K562 (cell line): Measurements from ENCODE around the gene P2RY11.

Experiments
- DLX4 ChIP-seq: fragments of 250-450 bp; sonication (Bioruptor Pico); IDR thresholded peaks from 2 replicates; pipeline ENCODE4 v1.6.1; 2021; ENCODE audit warnings: mild to moderate bottlenecking
- ESRRA ChIP-seq: fragments of 450-650 bp; IDR thresholded peaks from 2 replicates; pipeline ENCODE4 v1.6.1; 2014; ENCODE audit warnings: low read depth, mild to moderate bottlenecking, moderate library complexity, borderline replicate concordance
- JUN ChIP-seq, 2 experiments: sonication (generic) in 1 of 2; formaldehyde crosslinking in 1 of 2; IDR thresholded peaks; 2 replicates each; pipeline versions ENCODE4 v1.6.1 to v1.8.0; 2012 to 2022; ENCODE audit warnings: borderline replicate concordance in 2 of 2, mild to moderate bottlenecking in 2 of 2, improper control_type of control experiment in 1 of 2, low read depth in 1 of 2, low read length in 1 of 2, missing genetic modification reagents in 1 of 2
- MAFK ChIP-seq: IDR thresholded peaks from 2 replicates; pipeline ENCODE4 v1.6.1; 2011; ENCODE audit warnings: low read length, improper control_type of control experiment
- MAX ChIP-seq: sonication (generic); formaldehyde crosslinking; IDR thresholded peaks from 2 replicates; pipeline ENCODE4 v1.9.0; 2022; ENCODE audit warnings: mild to moderate bottlenecking, missing genetic modification reagents
- POLR2A ChIP-seq: fragments of 450-650 bp; conservative IDR thresholded peaks from 2 replicates; pipeline ENCODE4 v1.6.1; 2016
- SETDB1 ChIP-seq: IDR thresholded peaks from one replicate; pipeline ENCODE4 v1.6.1; 2012; ENCODE audit warnings: low read length, control low read depth, inconsistent platforms
- SMAD1 ChIP-seq: fragments of 150-350 bp; IDR thresholded peaks from 2 replicates; pipeline ENCODE4 v1.6.1; 2014; ENCODE audit warnings: low read length, low read depth; ENCODE audit not compliant: partially characterized antibody
- SMARCA5 ChIP-seq: fragments of 450-650 bp; IDR thresholded peaks from 2 replicates; pipeline ENCODE4 v1.6.1; 2016
- YY1 ChIP-seq, 3 experiments: IDR thresholded peaks; 2 replicates each; pipeline ENCODE4 v1.6.1; 2011; ENCODE audit warnings: low read length in 2 of 3, mild to moderate bottlenecking in 2 of 3, moderate library complexity in 2 of 3, borderline replicate concordance in 1 of 3, control low read depth in 1 of 3, low read depth in 1 of 3; ENCODE audit not compliant: insufficient read depth in 3 of 3, insufficient replicate concordance in 2 of 3, control insufficient read depth in 1 of 3, insufficient read length in 1 of 3; ENCODE audit errors: extremely low read depth in 1 of 3
- ZNF232 ChIP-seq: sonication (generic); formaldehyde crosslinking; IDR thresholded peaks from 2 replicates; pipeline ENCODE4 v1.8.0; 2022; ENCODE audit warnings: mild to moderate bottlenecking, missing genetic modification reagents
- ZNF263 ChIP-seq: sonication (generic); formaldehyde crosslinking; IDR thresholded peaks from 2 replicates; pipeline ENCODE4 v1.8.0; 2022; ENCODE audit warnings: mild to moderate bottlenecking, missing genetic modification reagents, borderline replicate concordance
- TF ChIP-seq, protein P1 (sequence below): fragments of 450-650 bp; IDR thresholded peaks from 2 replicates; pipeline ENCODE4 v1.7.1; 2018; ENCODE audit warnings: mild to moderate bottlenecking, low read depth; ENCODE audit not compliant: partially characterized antibody
- TF ChIP-seq, protein P2 (sequence below): fragments of 250-450 bp; sonication (Bioruptor Pico); IDR thresholded peaks from 2 replicates; pipeline ENCODE4 v1.8.0; 2021; ENCODE audit warnings: moderate library complexity, mild to moderate bottlenecking, inconsistent platforms

DNA sequence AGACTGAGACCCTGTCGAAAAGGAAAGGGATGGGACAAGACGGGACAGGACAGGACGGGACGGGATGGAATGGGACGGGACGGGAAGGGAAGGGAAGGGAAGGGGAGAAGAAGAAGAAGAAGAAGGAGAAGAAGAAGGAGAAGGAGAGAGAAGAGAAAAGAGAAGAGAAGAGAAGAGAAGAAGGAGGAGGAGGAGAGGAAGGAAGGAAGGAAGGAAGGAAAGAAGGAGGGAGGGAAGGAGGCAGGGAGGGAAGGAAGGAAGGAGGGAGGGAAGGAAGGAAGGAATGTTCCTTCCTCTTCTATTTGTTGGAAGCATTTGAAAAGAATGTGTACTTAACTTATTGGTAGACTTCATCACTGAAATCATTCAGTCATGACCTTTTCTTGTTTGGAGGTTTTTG, 35.0 kb upstream of the P2RY11 start:
- TF ChIP-seq, protein P1, sequence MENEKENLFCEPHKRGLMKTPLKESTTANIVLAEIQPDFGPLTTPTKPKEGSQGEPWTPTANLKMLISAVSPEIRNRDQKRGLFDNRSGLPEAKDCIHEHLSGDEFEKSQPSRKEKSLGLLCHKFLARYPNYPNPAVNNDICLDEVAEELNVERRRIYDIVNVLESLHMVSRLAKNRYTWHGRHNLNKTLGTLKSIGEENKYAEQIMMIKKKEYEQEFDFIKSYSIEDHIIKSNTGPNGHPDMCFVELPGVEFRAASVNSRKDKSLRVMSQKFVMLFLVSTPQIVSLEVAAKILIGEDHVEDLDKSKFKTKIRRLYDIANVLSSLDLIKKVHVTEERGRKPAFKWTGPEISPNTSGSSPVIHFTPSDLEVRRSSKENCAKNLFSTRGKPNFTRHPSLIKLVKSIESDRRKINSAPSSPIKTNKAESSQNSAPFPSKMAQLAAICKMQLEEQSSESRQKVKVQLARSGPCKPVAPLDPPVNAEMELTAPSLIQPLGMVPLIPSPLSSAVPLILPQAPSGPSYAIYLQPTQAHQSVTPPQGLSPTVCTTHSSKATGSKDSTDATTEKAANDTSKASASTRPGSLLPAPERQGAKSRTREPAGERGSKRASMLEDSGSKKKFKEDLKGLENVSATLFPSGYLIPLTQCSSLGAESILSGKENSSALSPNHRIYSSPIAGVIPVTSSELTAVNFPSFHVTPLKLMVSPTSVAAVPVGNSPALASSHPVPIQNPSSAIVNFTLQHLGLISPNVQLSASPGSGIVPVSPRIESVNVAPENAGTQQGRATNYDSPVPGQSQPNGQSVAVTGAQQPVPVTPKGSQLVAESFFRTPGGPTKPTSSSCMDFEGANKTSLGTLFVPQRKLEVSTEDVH: no peak
- TF ChIP-seq MAFK (no peak), POLR2A (no peak), SMAD1 (no peak), YY1 (IDR thresholded peaks at IDR 0.05; ENCODE audit: borderline replicate concordance in 1 of 3, control insufficient read depth in 1 of 3, extremely low read depth in 1 of 3, insufficient read depth in 3 of 3, insufficient read length in 1 of 3, insufficient replicate concordance in 2 of 3, low read depth in 1 of 3, low read length in 2 of 3) (no peak), SETDB1 (no peak), ZNF263 (CRISPR knock-in tag) (no peak), SMARCA5 (no peak), ZNF232 (CRISPR knock-in tag) (no peak), MAX (CRISPR knock-in tag) (no peak), JUN (IDR thresholded peaks at IDR 0.05; ENCODE audit: borderline replicate concordance, low read depth, low read length) (no peak), JUN (CRISPR knock-in tag; IDR thresholded peaks at IDR 0.05; ENCODE audit: borderline replicate concordance) (no peak), DLX4 (CRISPR knock-in tag) (no peak), ESRRA (no peak)
- TF ChIP-seq, protein P2, sequence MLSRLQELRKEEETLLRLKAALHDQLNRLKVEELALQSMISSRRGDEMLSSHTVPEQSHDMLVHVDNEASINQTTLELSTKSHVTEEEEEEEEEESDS (CRISPR knock-in tag): no peak
